GM23338 (cell line): ENCODE data around the gene SRP54.

ENCODE experiments used
- CREB1 ChIP-seq: fragments of 250-450 bp; sonication (Bioruptor Pico); IDR thresholded peaks from 2 replicates; pipeline ENCODE4 v1.5.0; 2020; ENCODE audit warnings: low read depth, mild to moderate bottlenecking, moderate library complexity
- CTCF ChIP-seq, 2 experiments: fragments of 200-600 bp in 1 of 2; sonication (generic) in 1 of 2; conservative IDR thresholded peaks; 2 replicates each; pipeline versions ENCODE4 v1.5.1 to v1.6.1; 2016 to 2017; ENCODE audit warnings: antibody characterized with exemption in 2 of 2, low read depth in 2 of 2, mild to moderate bottlenecking in 2 of 2, moderate library complexity in 1 of 2
- ETS1 ChIP-seq: IDR thresholded peaks from 2 replicates; pipeline ENCODE4 v1.6.1; 2016; ENCODE audit warnings: antibody characterized with exemption
- EZH2 ChIP-seq: fragments of 200-600 bp; sonication (generic); IDR thresholded peaks from one replicate; pipeline ENCODE4 v1.8.0; 2017; ENCODE audit warnings: antibody characterized with exemption, mild to moderate bottlenecking, low read depth; ENCODE audit not compliant: unreplicated experiment
- EZH2phosphoT487 ChIP-seq: fragments of 200-600 bp; sonication (generic); IDR thresholded peaks from one replicate; pipeline ENCODE4 v1.8.1; 2018; ENCODE audit warnings: antibody characterized with exemption; ENCODE audit not compliant: unreplicated experiment
- JUNB ChIP-seq: IDR thresholded peaks from one replicate; pipeline ENCODE4 v1.6.1; 2016; ENCODE audit warnings: antibody characterized with exemption; ENCODE audit not compliant: unreplicated experiment
- NANOG ChIP-seq: IDR thresholded peaks from 2 replicates; pipeline ENCODE4 v1.6.1; 2016; ENCODE audit warnings: antibody characterized with exemption, borderline replicate concordance
- POLR2AphosphoS5 ChIP-seq: IDR thresholded peaks from 2 replicates; pipeline ENCODE4 v1.6.1; 2016; ENCODE audit warnings: antibody characterized with exemption, low read depth
- REST ChIP-seq: IDR thresholded peaks from one replicate; pipeline ENCODE4 v1.6.1; 2018; ENCODE audit warnings: antibody characterized with exemption; ENCODE audit not compliant: unreplicated experiment
- STAT1 ChIP-seq: IDR thresholded peaks from one replicate; pipeline ENCODE4 v1.6.1; 2016; ENCODE audit warnings: antibody characterized with exemption; ENCODE audit not compliant: unreplicated experiment
- ZNF114 ChIP-seq: fragments of 250-450 bp; sonication (Bioruptor Pico); IDR thresholded peaks from 2 replicates; pipeline ENCODE4 v1.5.0; 2020; ENCODE audit warnings: mild to moderate bottlenecking, moderate library complexity
- ZNF331 ChIP-seq: fragments of 250-450 bp; sonication (Bioruptor Pico); IDR thresholded peaks from 2 replicates; pipeline ENCODE4 v1.5.0; 2020; ENCODE audit warnings: low read depth, mild to moderate bottlenecking, moderate library complexity
- ZNF462 ChIP-seq: fragments of 250-450 bp; sonication (Bioruptor Pico); IDR thresholded peaks from 2 replicates; pipeline ENCODE4 v1.5.0; 2020; ENCODE audit warnings: mild to moderate bottlenecking, moderate library complexity

GRCh38 chr14:34937442-34937841 is 45.4 kb upstream of the SRP54 start:
- TF ChIP-seq CTCF (conservative IDR thresholded peaks at IDR 0.05; ENCODE audit: low read depth in 2 of 2) (no peak), REST (no peak), EZH2 (no peak), JUNB (no peak), EZH2phosphoT487 (no peak), POLR2AphosphoS5 (no peak), ZNF114 (CRISPR knock-in tag) (no peak), STAT1 (no peak), NANOG (no peak), ETS1 (no peak), CREB1 (CRISPR knock-in tag) (no peak), ZNF462 (CRISPR knock-in tag) (no peak), ZNF331 (CRISPR knock-in tag) (no peak)
